ENCODE measurements around the gene USP38. TPM values are rescaled to one million over a fixed set of nuclear protein-coding genes. Genes with fewer than 3 reads are reported as not detected.
"Not testable (repeated sequence)": the region's sequence is repeated elsewhere in the genome, so short reads cannot be mapped to it uniquely, and the experiment has no call there.

USP38 gene
- total and polyA plus RNA-seq, 2 donors (not counting 3 experiments of a cell fraction or from before 2014, with no cell fraction given), result 7.5 to 17.0 TPM

- DNase-seq (ENCODE audit: low read depth, low spot score) (no peak), FAIRE-seq (no peak)
- no peak overlapping the region for H3K9ac ChIP-seq (replicated peaks; ENCODE audit: extremely low read depth, insufficient read depth, low read length)
- no peaks in the 10 kb centered on the region for H3K36me3 ChIP-seq (ENCODE audit: control insufficient read depth in 2 of 2, extremely low read depth in 1 of 2, insufficient read depth in 2 of 2, low read length in 2 of 2)
- no peak overlapping the region for H3K4me3 ChIP-seq (replicated peaks in 1 of 3; ENCODE audit: insufficient read depth in 1 of 3, low read depth in 1 of 3, low read length in 3 of 3)
- intact Hi-C loops (cut with micrococcal nuclease), result no loop called here
- no peak overlapping the region for H2AFZ ChIP-seq (ENCODE audit: low read depth, low read length)
- no peak overlapping the region for H3K4me2 ChIP-seq (ENCODE audit: insufficient read depth, low read length)
- dilution Hi-C loops (cut with MboI; ENCODE audit: extremely low pct_ligation_motif_present, low sequenced_read_pairs), result no loop called here
- no peaks in the 10 kb centered on the region for H3K79me2 ChIP-seq (ENCODE audit: control insufficient read depth, insufficient read depth, low read length)
- no TSS peak for BruUV-seq (replicated peaks)
- ChIA-PET POLR2A (no interaction called here), CTCF (no interaction called here)
- H3K9me3 ChIP-seq (replicated peaks; ENCODE audit: control insufficient read depth, insufficient read depth, low read length), result no peaks in the 10 kb centered on the region
- H3K27me3 ChIP-seq (ENCODE audit: control insufficient read depth in 2 of 2, insufficient read depth in 2 of 2, low read length in 2 of 2), result no peaks in the 10 kb centered on the region
- H3K27ac ChIP-seq (ENCODE audit: insufficient read depth, low read depth, low read length), result no peak overlapping the region
- no peak for TF ChIP-seq GATA2 (IDR thresholded peaks at IDR 0.05; ENCODE audit: insufficient read depth, insufficient read length, low read depth, low read length)
- no peak for TF ChIP-seq EZH2 (IDR thresholded peaks at IDR 0.05; ENCODE audit: borderline replicate concordance, low read depth, low read length, severe bottlenecking)
- TF ChIP-seq MYC (IDR thresholded peaks at IDR 0.05; ENCODE audit: low read depth, low read length), result no peak
- H3K4me1 ChIP-seq (ENCODE audit: control insufficient read depth, extremely low read depth, insufficient read depth, low read length), result no peaks in the 10 kb centered on the region
- no peaks in the 10 kb centered on the region for H3K9me1 ChIP-seq (replicated peaks; ENCODE audit: control insufficient read depth, extremely low read depth, insufficient read depth, low read length)
- no peaks in the 10 kb centered on the region for H4K20me1 ChIP-seq (replicated peaks; ENCODE audit: control insufficient read depth, extremely low read depth, insufficient read depth, low read length)
Observed at GRCh38 chr4:143163614-143164013, 21.1 kb upstream of the USP38 start.

DNA sequence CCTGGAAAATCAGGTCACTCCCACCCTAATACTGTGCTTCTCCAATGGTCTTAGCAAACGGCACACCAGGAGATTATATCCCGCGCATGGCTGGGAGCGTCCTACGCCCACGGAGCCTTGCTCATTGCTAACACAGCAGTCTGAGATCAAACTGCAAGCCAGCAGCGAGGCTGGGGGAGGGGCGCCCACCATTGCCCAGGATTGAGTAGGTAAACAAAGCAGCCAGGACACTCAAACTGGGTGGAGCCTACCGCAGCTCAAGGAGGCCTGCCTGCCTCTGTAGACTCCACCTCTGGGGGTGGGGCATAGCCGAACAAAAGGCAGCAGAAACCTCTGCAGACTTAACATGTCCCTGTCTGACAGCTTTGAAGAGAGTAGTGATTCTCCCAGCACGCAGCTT is 18.0 kb upstream of the USP38 start:
- H2AFZ ChIP-seq (ENCODE audit: low read depth, low read length); H3K9ac ChIP-seq (replicated peaks; ENCODE audit: extremely low read depth, insufficient read depth, low read length); H3K4me3 ChIP-seq (replicated peaks in 1 of 3; ENCODE audit: insufficient read depth in 1 of 3, low read depth in 1 of 3, low read length in 3 of 3); DNase-seq (ENCODE audit: low read depth, low spot score); H4K20me1 ChIP-seq (replicated peaks; ENCODE audit: control insufficient read depth, extremely low read depth, insufficient read depth, low read length); FAIRE-seq; H3K36me3 ChIP-seq (ENCODE audit: control insufficient read depth in 2 of 2, extremely low read depth in 1 of 2, insufficient read depth in 2 of 2, low read length in 2 of 2); BruUV-seq (replicated peaks); H3K9me1 ChIP-seq (replicated peaks; ENCODE audit: control insufficient read depth, extremely low read depth, insufficient read depth, low read length); CTCF ChIA-PET; H3K27ac ChIP-seq (ENCODE audit: insufficient read depth, low read depth, low read length); H3K27me3 ChIP-seq (ENCODE audit: control insufficient read depth in 2 of 2, insufficient read depth in 2 of 2, low read length in 2 of 2); H3K79me2 ChIP-seq (ENCODE audit: control insufficient read depth, insufficient read depth, low read length); POLR2A ChIA-PET; intact Hi-C loops (cut with micrococcal nuclease); H3K9me3 ChIP-seq (replicated peaks; ENCODE audit: control insufficient read depth, insufficient read depth, low read length); dilution Hi-C loops (cut with MboI; ENCODE audit: extremely low pct_ligation_motif_present, low sequenced_read_pairs); H3K4me1 ChIP-seq (ENCODE audit: control insufficient read depth, extremely low read depth, insufficient read depth, low read length); H3K4me2 ChIP-seq (ENCODE audit: insufficient read depth, low read length): not testable (repeated sequence)
